ENCODE data around the gene RASA3. TPM values are rescaled to one million over a fixed set of nuclear protein-coding genes. Genes with fewer than 3 reads are reported as not detected.

The RASA3 gene
- total and polyA plus RNA-seq, 5 donors from 2014 or later = 93.8 to 265 (median 99.6) TPM

DNA sequence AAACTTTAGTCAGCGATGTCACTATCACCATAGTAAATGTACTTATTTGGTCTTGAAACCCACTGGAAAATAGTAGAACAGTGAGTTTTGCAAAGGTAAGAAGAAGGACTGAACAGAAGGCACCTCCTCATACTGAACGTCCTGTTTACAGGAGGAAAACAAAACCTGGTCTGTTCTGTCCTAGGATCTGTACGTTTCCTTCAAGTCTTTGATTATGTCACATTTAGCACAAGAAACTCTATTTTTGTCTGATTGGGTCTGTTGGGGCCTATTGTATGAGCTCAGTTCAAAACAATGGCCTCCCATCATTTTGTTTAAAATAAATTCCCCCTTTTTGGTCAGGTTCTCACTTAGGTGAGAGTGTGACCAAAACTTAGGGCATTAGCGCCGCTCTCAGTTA lies 35.5 kb upstream of the RASA3 start:
- ATAC-seq (ENCODE audit: low read depth in 2 of 2) (no peak), DNase-seq (no peak)
- peaks cover 8% of the 10 kb centered on the region for H3K4me1 ChIP-seq (ENCODE audit: control insufficient read depth, insufficient read depth, low read length, poor library complexity, severe bottlenecking)
- H3K4me3 ChIP-seq (ENCODE audit: low read depth, low read length) = no peak overlapping the region
- H3K27me3 ChIP-seq (ENCODE audit: control insufficient read depth, insufficient read depth, low read length) = no peaks in the 10 kb centered on the region
- Mint-ChIP-seq H3K9me3 (peaks cover 0 to 8% (median 3%) of the 10 kb centered on the region in 7 donors), H3K4me1 (peaks cover 7 to 49% (median 20%) of the 10 kb centered on the region in 4 donors), H3K4me3 (no peak overlapping the region), H3K27ac (peak overlapping the region; percentile 40 to 84 (median 69)), H3K27me3 (peaks cover 10% of the 10 kb centered on the region), H3K36me3 (no peaks in the 10 kb centered on the region)
- peaks cover under 1 to 5% of the 10 kb centered on the region in 2 experiments for H3K9me3 ChIP-seq (ENCODE audit: control insufficient read depth in 2 of 2, low read length in 2 of 2)
- H3K36me3 ChIP-seq (ENCODE audit: control insufficient read depth, insufficient read depth, low read length) = no peaks in the 10 kb centered on the region
- H3K27ac ChIP-seq (ENCODE audit: insufficient read depth, low read length, poor library complexity, severe bottlenecking) = no peak overlapping the region

DNA sequence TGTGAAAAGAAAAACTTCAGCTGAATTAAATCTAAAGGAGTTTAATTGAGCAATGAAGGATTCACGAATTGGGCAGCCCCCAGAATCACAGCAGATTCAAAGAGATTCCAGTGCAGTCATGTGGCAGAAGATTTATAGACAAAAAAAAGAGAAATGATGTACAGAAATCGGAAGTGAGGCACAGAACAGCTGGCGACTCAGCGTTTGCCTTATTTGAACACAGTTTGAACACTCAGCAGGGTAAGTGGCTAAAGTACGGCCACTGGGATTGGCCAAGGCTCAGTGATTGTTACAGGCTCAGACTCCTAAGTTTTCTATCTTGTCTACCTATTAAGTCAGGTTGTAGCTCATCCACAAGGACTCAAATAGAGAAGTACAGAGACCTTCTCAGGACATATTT lies 35.0 kb upstream of the RASA3 start:
- Mint-ChIP-seq H3K4me1 (peaks cover 7 to 54% (median 24%) of the 10 kb centered on the region in 4 donors), H3K9me3 (peaks cover 0 to 5% (median 2%) of the 10 kb centered on the region in 7 donors), H3K27ac (peak overlapping the region; percentile 40 to 84 (median 69)), H3K36me3 (no peaks in the 10 kb centered on the region), H3K27me3 (peaks cover 10% of the 10 kb centered on the region), H3K4me3 (peak overlapping the region in 1 of 4 donors; percentile 36)
- H3K27ac ChIP-seq (ENCODE audit: insufficient read depth, low read length, poor library complexity, severe bottlenecking) = no peak overlapping the region
- H3K9me3 ChIP-seq (ENCODE audit: control insufficient read depth in 2 of 2, low read length in 2 of 2) = peaks cover 0 to under 1% of the 10 kb centered on the region in 2 experiments
- no peak for ATAC-seq (ENCODE audit: low read depth in 2 of 2)
- peaks cover 13% of the 10 kb centered on the region for H3K4me1 ChIP-seq (ENCODE audit: control insufficient read depth, insufficient read depth, low read length, poor library complexity, severe bottlenecking)
- H3K27me3 ChIP-seq (ENCODE audit: control insufficient read depth, insufficient read depth, low read length) = no peaks in the 10 kb centered on the region
- no peak for DNase-seq
- no peaks in the 10 kb centered on the region for H3K36me3 ChIP-seq (ENCODE audit: control insufficient read depth, insufficient read depth, low read length)
- H3K4me3 ChIP-seq (ENCODE audit: low read depth, low read length) = no peak overlapping the region

DNA sequence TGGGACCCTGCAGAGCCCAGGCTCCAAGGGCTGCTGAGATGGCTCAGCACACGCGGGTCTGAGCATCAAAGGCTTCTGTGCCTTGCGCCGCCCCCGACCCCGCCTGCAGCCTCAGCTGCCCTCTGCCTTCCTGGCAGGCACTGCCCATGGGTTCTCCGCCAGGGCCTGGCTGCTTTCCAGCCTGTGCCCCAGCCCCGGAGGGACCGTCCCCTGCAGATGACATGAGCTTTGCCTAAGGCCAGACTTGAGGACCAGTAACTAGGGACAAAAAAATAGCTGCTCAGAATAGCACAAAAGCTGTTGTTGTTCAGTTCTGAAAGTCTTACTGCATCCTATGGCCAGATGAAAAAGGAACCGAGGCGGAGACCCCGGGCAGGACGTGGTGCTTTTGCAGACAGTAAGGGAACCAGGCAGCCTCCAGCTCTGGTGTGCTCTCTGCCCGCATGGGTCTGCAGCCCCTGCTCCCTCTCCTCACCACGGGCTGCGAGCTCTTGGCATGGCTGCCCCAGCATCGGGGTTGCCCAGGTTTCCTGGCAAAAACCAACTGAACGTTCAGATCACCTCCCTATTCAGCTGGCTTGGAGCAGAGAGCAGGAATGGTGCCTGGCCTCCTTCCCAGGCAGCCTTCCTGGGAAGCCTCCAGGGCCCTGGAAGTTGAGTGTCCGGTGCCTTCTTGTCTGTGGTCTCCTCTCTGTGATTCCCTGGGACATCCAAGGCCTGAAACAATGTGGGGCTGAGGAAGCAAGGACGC lies 34.1 kb upstream of the RASA3 start:
- Mint-ChIP-seq H3K4me1 (peaks cover 11 to 62% (median 29%) of the 10 kb centered on the region in 4 donors), H3K4me3 (no peak overlapping the region), H3K9me3 (peaks cover 0 to 4% (median 0%) of the 10 kb centered on the region in 7 donors), H3K27ac (peak overlapping the region in 2 of 3 donors; percentile 52 to 84), H3K36me3 (no peaks in the 10 kb centered on the region), H3K27me3 (peaks cover 14% of the 10 kb centered on the region)
- Histone ChIP-seq H3K4me3 (ENCODE audit: low read depth, low read length) (no peak overlapping the region), H3K27ac (ENCODE audit: insufficient read depth, low read length, poor library complexity, severe bottlenecking) (no peak overlapping the region), H3K36me3 (ENCODE audit: control insufficient read depth, insufficient read depth, low read length) (no peaks in the 10 kb centered on the region), H3K27me3 (ENCODE audit: control insufficient read depth, insufficient read depth, low read length) (no peaks in the 10 kb centered on the region), H3K4me1 (ENCODE audit: control insufficient read depth, insufficient read depth, low read length, poor library complexity, severe bottlenecking) (peaks cover 21% of the 10 kb centered on the region), H3K9me3 (ENCODE audit: control insufficient read depth in 2 of 2, low read length in 2 of 2) (no peaks in the 10 kb centered on the region)
- DNase-seq (no peak), ATAC-seq (ENCODE audit: low read depth in 2 of 2) (peak in 1 of 2 donors; percentile 20)

DNA sequence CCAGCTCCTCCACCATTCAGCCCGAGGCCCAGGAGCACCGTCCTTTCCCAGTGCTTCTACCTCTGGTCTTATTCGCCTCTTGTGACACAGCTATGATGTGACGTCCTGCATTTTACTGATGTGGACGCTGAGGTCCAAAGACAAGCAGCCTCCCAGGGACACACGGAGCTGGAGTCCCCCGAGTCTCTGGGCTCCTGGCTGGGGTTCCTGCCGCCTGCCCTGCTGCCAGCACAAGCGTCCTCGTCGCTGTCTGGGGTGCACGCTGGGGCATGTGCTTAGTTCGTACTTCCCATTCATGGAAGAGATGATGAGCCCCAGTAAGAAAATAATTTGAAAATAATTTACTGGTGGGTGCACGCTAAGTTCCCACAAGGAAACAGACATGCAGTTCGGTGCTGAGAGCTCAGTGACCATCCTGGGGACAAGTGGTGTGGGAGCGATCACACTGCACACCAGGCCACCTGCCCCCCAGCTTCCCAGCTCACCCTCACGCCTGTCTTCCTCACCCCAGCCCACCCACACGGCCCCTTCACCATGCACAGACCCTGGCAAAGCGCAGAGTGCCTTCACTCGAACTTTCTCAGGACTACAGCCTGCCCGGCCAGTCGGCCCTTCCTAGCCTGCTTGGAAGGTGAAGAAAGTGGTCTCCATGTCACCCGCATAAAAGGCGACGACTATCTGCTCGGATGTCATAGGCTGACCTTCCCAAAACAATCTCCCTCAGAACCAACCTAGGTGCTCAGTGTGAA lies 32.4 kb upstream of the RASA3 start:
- Histone ChIP-seq H3K36me3 (ENCODE audit: control insufficient read depth, insufficient read depth, low read length) (no peaks in the 10 kb centered on the region), H3K27me3 (ENCODE audit: control insufficient read depth, insufficient read depth, low read length) (no peaks in the 10 kb centered on the region), H3K4me3 (ENCODE audit: low read depth, low read length) (no peak overlapping the region), H3K4me1 (ENCODE audit: control insufficient read depth, insufficient read depth, low read length, poor library complexity, severe bottlenecking) (peaks cover 37% of the 10 kb centered on the region), H3K9me3 (ENCODE audit: control insufficient read depth in 2 of 2, low read length in 2 of 2) (no peaks in the 10 kb centered on the region), H3K27ac (ENCODE audit: insufficient read depth, low read length, poor library complexity, severe bottlenecking) (no peak overlapping the region)
- DNase-seq (no peak), ATAC-seq (ENCODE audit: low read depth in 2 of 2) (no peak)
- Mint-ChIP-seq H3K36me3 (no peaks in the 10 kb centered on the region), H3K27ac (peak overlapping the region in 2 of 3 donors; percentile 52 to 67), H3K27me3 (peaks cover 14% of the 10 kb centered on the region), H3K4me1 (peaks cover 18 to 79% (median 44%) of the 10 kb centered on the region in 4 donors), H3K9me3 (peaks cover 0 to 4% (median 0%) of the 10 kb centered on the region in 7 donors), H3K4me3 (no peak overlapping the region)

DNA sequence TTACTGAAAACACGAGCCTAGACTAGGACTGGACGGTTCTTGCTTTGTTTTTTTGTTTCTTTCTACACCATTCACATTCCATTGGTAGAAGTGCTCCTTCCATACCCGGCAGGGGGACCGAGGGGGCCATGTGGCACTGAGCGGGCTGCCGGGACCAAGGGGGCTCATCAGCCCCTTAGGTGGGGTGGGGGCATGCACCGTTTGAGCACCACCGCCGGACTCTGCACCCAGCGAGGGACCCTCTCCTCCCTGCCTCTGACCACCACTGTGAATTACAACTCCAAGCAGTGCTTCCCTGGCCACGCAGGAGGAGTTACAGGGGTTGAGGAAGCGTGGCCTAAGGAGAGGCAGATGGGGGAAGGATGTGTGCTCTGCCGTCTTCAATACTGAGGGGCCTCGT lies 31.6 kb upstream of the RASA3 start:
- H3K4me1 Mint-ChIP-seq = peaks cover 26 to 87% (median 52%) of the 10 kb centered on the region in 4 donors
- ATAC-seq (ENCODE audit: low read depth in 2 of 2) (no peak), DNase-seq (no peak)
- H3K27me3 Mint-ChIP-seq = peaks cover 14% of the 10 kb centered on the region
- Histone ChIP-seq H3K9me3 (ENCODE audit: control insufficient read depth in 2 of 2, low read length in 2 of 2) (no peaks in the 10 kb centered on the region), H3K36me3 (ENCODE audit: control insufficient read depth, insufficient read depth, low read length) (no peaks in the 10 kb centered on the region), H3K4me3 (ENCODE audit: low read depth, low read length) (no peak overlapping the region), H3K4me1 (ENCODE audit: control insufficient read depth, insufficient read depth, low read length, poor library complexity, severe bottlenecking) (peaks cover 37% of the 10 kb centered on the region), H3K27me3 (ENCODE audit: control insufficient read depth, insufficient read depth, low read length) (no peaks in the 10 kb centered on the region), H3K27ac (ENCODE audit: insufficient read depth, low read length, poor library complexity, severe bottlenecking) (no peak overlapping the region)
- no peaks in the 10 kb centered on the region for H3K36me3 Mint-ChIP-seq
- no peak overlapping the region for H3K4me3 Mint-ChIP-seq
- H3K27ac Mint-ChIP-seq = peak overlapping the region in 2 of 3 donors; percentile 55 to 58
- peaks cover 0 to 4% (median 0%) of the 10 kb centered on the region in 7 donors for H3K9me3 Mint-ChIP-seq

DNA sequence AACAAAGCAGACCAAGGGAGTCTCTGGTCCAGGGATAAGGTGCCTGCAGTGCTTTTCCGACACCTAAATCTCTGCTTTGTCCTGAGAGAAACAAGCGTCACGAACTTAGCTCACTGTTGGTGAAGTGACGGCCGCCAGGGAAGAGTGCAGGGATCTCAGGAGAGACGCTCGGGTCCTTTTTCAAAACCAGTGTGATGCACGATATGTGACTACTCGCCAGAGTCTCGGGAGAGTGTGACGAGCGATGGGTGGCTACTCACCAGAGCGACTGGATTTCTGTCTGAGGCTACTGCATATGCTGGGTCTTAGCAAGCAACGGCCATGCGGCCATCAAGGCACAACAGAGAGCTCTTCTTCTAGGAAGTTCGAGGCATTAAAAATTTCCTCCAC lies 30.1 kb upstream of the RASA3 start:
- Histone ChIP-seq H3K9me3 (ENCODE audit: control insufficient read depth in 2 of 2, low read length in 2 of 2) (no peaks in the 10 kb centered on the region), H3K4me1 (ENCODE audit: control insufficient read depth, insufficient read depth, low read length, poor library complexity, severe bottlenecking) (peaks cover 46% of the 10 kb centered on the region), H3K36me3 (ENCODE audit: control insufficient read depth, insufficient read depth, low read length) (no peaks in the 10 kb centered on the region), H3K27me3 (ENCODE audit: control insufficient read depth, insufficient read depth, low read length) (no peaks in the 10 kb centered on the region), H3K4me3 (ENCODE audit: low read depth, low read length) (peak overlapping the region; percentile 58), H3K27ac (ENCODE audit: insufficient read depth, low read length, poor library complexity, severe bottlenecking) (peak overlapping the region; percentile 6)
- no peak for DNase-seq
- Mint-ChIP-seq H3K4me3 (peak overlapping the region in 3 of 4 donors; percentile 81 to 85 (median 83)), H3K27ac (peak overlapping the region; percentile 38 to 96 (median 91)), H3K36me3 (no peaks in the 10 kb centered on the region), H3K27me3 (peaks cover 15% of the 10 kb centered on the region), H3K9me3 (peaks cover 0 to 2% (median 0%) of the 10 kb centered on the region in 7 donors), H3K4me1 (peaks cover 30 to 91% (median 54%) of the 10 kb centered on the region in 4 donors)
- ATAC-seq (ENCODE audit: low read depth in 2 of 2) = no peak

DNA sequence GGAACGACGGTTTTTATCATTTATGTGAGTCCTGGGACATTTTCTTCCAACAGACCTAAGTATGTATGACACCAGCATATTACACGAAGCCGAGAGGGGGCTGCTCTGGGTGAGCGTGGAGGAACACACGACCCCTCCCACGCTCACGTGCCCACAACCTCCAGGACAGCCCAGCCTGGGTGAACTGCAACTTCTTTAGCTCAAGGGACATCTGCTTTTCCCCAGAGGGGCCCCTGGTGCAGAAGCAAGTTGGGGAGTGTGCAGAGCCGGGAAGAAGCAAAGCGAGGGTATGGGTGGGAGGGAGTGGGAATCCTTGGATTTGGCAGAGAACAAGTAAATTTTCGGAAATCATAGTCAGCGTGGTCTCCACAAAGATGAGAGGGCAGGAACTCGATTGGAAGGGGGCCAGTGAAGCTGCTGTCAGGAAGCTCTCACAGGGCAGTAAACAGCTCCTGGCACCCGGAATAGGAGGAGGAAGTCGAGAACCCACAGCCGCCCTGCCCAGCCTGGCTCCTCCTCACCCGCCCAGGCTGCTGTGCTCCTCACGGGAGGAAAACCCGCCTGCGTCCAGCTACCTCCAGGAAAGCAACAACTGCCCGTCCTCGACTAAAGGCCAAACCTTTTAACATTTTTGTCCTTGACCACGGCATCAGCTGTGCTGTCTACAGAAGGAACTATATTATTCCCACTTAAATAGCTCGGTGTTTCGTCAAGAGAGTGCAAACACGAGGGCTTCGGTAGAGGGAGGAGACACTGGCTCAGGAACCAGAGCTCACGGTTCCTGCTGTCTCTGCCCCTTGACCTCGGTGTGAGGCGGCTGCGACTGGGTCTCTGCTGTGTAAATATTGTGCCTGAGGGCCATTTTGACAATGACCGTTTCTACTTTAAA lies 29.5 kb upstream of the RASA3 start:
- no peaks in the 10 kb centered on the region for H3K36me3 Mint-ChIP-seq
- Histone ChIP-seq H3K27me3 (ENCODE audit: control insufficient read depth, insufficient read depth, low read length) (no peaks in the 10 kb centered on the region), H3K27ac (ENCODE audit: insufficient read depth, low read length, poor library complexity, severe bottlenecking) (peak overlapping the region; percentile 67), H3K4me1 (ENCODE audit: control insufficient read depth, insufficient read depth, low read length, poor library complexity, severe bottlenecking) (peaks cover 53% of the 10 kb centered on the region), H3K4me3 (ENCODE audit: low read depth, low read length) (peak overlapping the region; percentile 58), H3K36me3 (ENCODE audit: control insufficient read depth, insufficient read depth, low read length) (no peaks in the 10 kb centered on the region), H3K9me3 (ENCODE audit: control insufficient read depth in 2 of 2, low read length in 2 of 2) (no peaks in the 10 kb centered on the region)
- H3K27me3 Mint-ChIP-seq = peaks cover 10% of the 10 kb centered on the region
- peaks cover 0 to 2% (median 0%) of the 10 kb centered on the region in 7 donors for H3K9me3 Mint-ChIP-seq
- H3K4me1 Mint-ChIP-seq = peaks cover 23 to 91% (median 52%) of the 10 kb centered on the region in 4 donors
- peak overlapping the region; percentile 91 to 100 (median 96) for H3K27ac Mint-ChIP-seq
- peak in 2 of 3 donors; percentile 24 to 56 for DNase-seq
- peak overlapping the region; percentile 74 to 85 (median 82) for H3K4me3 Mint-ChIP-seq
- peak; percentile 58 to 67 for ATAC-seq (ENCODE audit: low read depth in 2 of 2)

Measured in CD4-positive, CD25-positive, alpha-beta regulatory T cell (primary cell).